ENCODE data around the gene SLCO3A1.
"Not testable (repeated sequence)": the region's sequence is repeated elsewhere in the genome, so short reads cannot be mapped to it uniquely, and the experiment has no call there.

SLCO3A1 gene

GRCh38 chr15:92056875-92057274 is 203.4 kb downstream of the SLCO3A1 start:
- Histone ChIP-seq H2BK5ac (ENCODE audit: low read depth, low read length, poor library complexity) (no peak overlapping the region), H3K4me3 (ENCODE audit: low read depth, low read length) (no peak overlapping the region), H4K12ac (ENCODE audit: low read depth, low read length) (no peak overlapping the region), H2BK120ac (ENCODE audit: insufficient read depth, low read length, poor library complexity) (no peak overlapping the region), H3K4me1 (ENCODE audit: control insufficient read depth in 1 of 2, insufficient read depth in 2 of 2, low read length in 2 of 2) (no peaks in the 10 kb centered on the region), H2BK12ac (ENCODE audit: low read length) (no peak overlapping the region), H3K27ac (ENCODE audit: low read depth, low read length) (no peak overlapping the region), H4K8ac (ENCODE audit: low read depth, low read length) (no peak overlapping the region), H3K27me3 (ENCODE audit: insufficient read depth, low read length) (no peaks in the 10 kb centered on the region), H3K79me2 (ENCODE audit: control insufficient read depth, insufficient read depth, low read length, poor library complexity) (no peaks in the 10 kb centered on the region), H2AK5ac (ENCODE audit: low read length) (no peak overlapping the region), H2AFZ (ENCODE audit: insufficient read depth, low read length, poor library complexity) (no peak overlapping the region), H3K9ac (ENCODE audit: low read length) (no peak overlapping the region), H4K91ac (ENCODE audit: low read depth, low read length) (no peak overlapping the region), H3K18ac (ENCODE audit: low read length) (no peak overlapping the region), H3K4me2 (ENCODE audit: low read length) (no peak overlapping the region), H3K79me1 (ENCODE audit: low read length) (no peaks in the 10 kb centered on the region), H3K4ac (ENCODE audit: low read depth, low read length) (no peak overlapping the region), H3K23ac (ENCODE audit: low read length) (no peak overlapping the region), H3K9me3 (ENCODE audit: insufficient read depth, low read depth, low read length) (no peaks in the 10 kb centered on the region), H3K36me3 (ENCODE audit: control insufficient read depth in 1 of 2, insufficient read depth in 2 of 2, low read length in 2 of 2) (no peaks in the 10 kb centered on the region), H3K14ac (ENCODE audit: low read length) (no peak overlapping the region)
- no peak for DNase-seq
- WGBS (ENCODE audit: extremely low coverage, insufficient coverage, insufficient read length), result no CpG with 5 or more reads among the region's 4 CpGs

GRCh38 chr15:92059036-92059970 is 205.8 kb downstream of the SLCO3A1 start:
- Histone ChIP-seq H3K27ac (ENCODE audit: low read depth, low read length) (no peak overlapping the region), H3K79me1 (ENCODE audit: low read length) (no peaks in the 10 kb centered on the region), H3K79me2 (ENCODE audit: control insufficient read depth, insufficient read depth, low read length, poor library complexity) (no peaks in the 10 kb centered on the region), H3K36me3 (ENCODE audit: control insufficient read depth in 1 of 2, insufficient read depth in 2 of 2, low read length in 2 of 2) (no peaks in the 10 kb centered on the region), H3K9ac (ENCODE audit: low read length) (no peak overlapping the region), H4K8ac (ENCODE audit: low read depth, low read length) (no peak overlapping the region), H2BK12ac (ENCODE audit: low read length) (no peak overlapping the region), H2AFZ (ENCODE audit: insufficient read depth, low read length, poor library complexity) (no peak overlapping the region), H2AK5ac (ENCODE audit: low read length) (no peak overlapping the region), H3K27me3 (ENCODE audit: insufficient read depth, low read length) (no peaks in the 10 kb centered on the region), H2BK5ac (ENCODE audit: low read depth, low read length, poor library complexity) (no peak overlapping the region), H3K4ac (ENCODE audit: low read depth, low read length) (no peak overlapping the region), H3K18ac (ENCODE audit: low read length) (no peak overlapping the region), H3K4me3 (ENCODE audit: low read depth, low read length) (no peak overlapping the region), H4K12ac (ENCODE audit: low read depth, low read length) (no peak overlapping the region), H3K4me2 (ENCODE audit: low read length) (no peak overlapping the region), H3K23ac (ENCODE audit: low read length) (no peak overlapping the region), H3K4me1 (ENCODE audit: control insufficient read depth in 1 of 2, insufficient read depth in 2 of 2, low read length in 2 of 2) (no peaks in the 10 kb centered on the region), H3K9me3 (ENCODE audit: insufficient read depth, low read depth, low read length) (no peaks in the 10 kb centered on the region), H2BK120ac (ENCODE audit: insufficient read depth, low read length, poor library complexity) (no peak overlapping the region), H3K14ac (ENCODE audit: low read length) (no peak overlapping the region), H4K91ac (ENCODE audit: low read depth, low read length) (no peak overlapping the region)
- DNase-seq, result peak; percentile 84 to 85
- WGBS (ENCODE audit: extremely low coverage, insufficient coverage, insufficient read length), result no CpG with 5 or more reads among the region's 15 CpGs

- not testable (repeated sequence) for H3K4me3 ChIP-seq (ENCODE audit: low read depth, low read length); H3K4me1 ChIP-seq (ENCODE audit: control insufficient read depth in 1 of 2, insufficient read depth in 2 of 2, low read length in 2 of 2); H3K9me3 ChIP-seq (ENCODE audit: insufficient read depth, low read depth, low read length); H4K8ac ChIP-seq (ENCODE audit: low read depth, low read length); DNase-seq; H3K9ac ChIP-seq (ENCODE audit: low read length); H3K79me2 ChIP-seq (ENCODE audit: control insufficient read depth, insufficient read depth, low read length, poor library complexity); H2BK12ac ChIP-seq (ENCODE audit: low read length); H3K4ac ChIP-seq (ENCODE audit: low read depth, low read length); H3K23ac ChIP-seq (ENCODE audit: low read length); H2AFZ ChIP-seq (ENCODE audit: insufficient read depth, low read length, poor library complexity); H3K4me2 ChIP-seq (ENCODE audit: low read length); H2AK5ac ChIP-seq (ENCODE audit: low read length); H2BK120ac ChIP-seq (ENCODE audit: insufficient read depth, low read length, poor library complexity); H3K79me1 ChIP-seq (ENCODE audit: low read length); H2BK5ac ChIP-seq (ENCODE audit: low read depth, low read length, poor library complexity); H3K18ac ChIP-seq (ENCODE audit: low read length); H3K36me3 ChIP-seq (ENCODE audit: control insufficient read depth in 1 of 2, insufficient read depth in 2 of 2, low read length in 2 of 2); H3K14ac ChIP-seq (ENCODE audit: low read length); H4K91ac ChIP-seq (ENCODE audit: low read depth, low read length); H3K27ac ChIP-seq (ENCODE audit: low read depth, low read length); H4K12ac ChIP-seq (ENCODE audit: low read depth, low read length); H3K27me3 ChIP-seq (ENCODE audit: insufficient read depth, low read length)
- WGBS (ENCODE audit: extremely low coverage, insufficient coverage, insufficient read length), result no CpG with 5 or more reads among the region's 3 CpGs
Observed at GRCh38 chr15:92059971-92060311, 206.4 kb downstream of the SLCO3A1 start.

GRCh38 chr15:92061511-92062195 is 208.1 kb downstream of the SLCO3A1 start:
- no peak overlapping the region for H4K8ac ChIP-seq (ENCODE audit: low read depth, low read length)
- no CpG with 5 or more reads among the region's 7 CpGs for WGBS (ENCODE audit: extremely low coverage, insufficient coverage, insufficient read length)

More at GRCh38 chr15:92061511-92062195, 208.1 kb downstream of the SLCO3A1 start:
- H3K36me3 ChIP-seq (ENCODE audit: control insufficient read depth in 1 of 2, insufficient read depth in 2 of 2, low read length in 2 of 2), result no peaks in the 10 kb centered on the region
- no peak overlapping the region for H2AK5ac ChIP-seq (ENCODE audit: low read length)
- no peak overlapping the region for H3K18ac ChIP-seq (ENCODE audit: low read length)
- H2BK5ac ChIP-seq (ENCODE audit: low read depth, low read length, poor library complexity), result no peak overlapping the region
- H3K23ac ChIP-seq (ENCODE audit: low read length), result no peak overlapping the region
- no peak overlapping the region for H4K12ac ChIP-seq (ENCODE audit: low read depth, low read length)
- H3K4me3 ChIP-seq (ENCODE audit: low read depth, low read length), result no peak overlapping the region
- no peaks in the 10 kb centered on the region for H3K79me2 ChIP-seq (ENCODE audit: control insufficient read depth, insufficient read depth, low read length, poor library complexity)
- H3K79me1 ChIP-seq (ENCODE audit: low read length), result no peaks in the 10 kb centered on the region
- H3K27me3 ChIP-seq (ENCODE audit: insufficient read depth, low read length), result no peaks in the 10 kb centered on the region
- DNase-seq, result no peak
- no peak overlapping the region for H4K91ac ChIP-seq (ENCODE audit: low read depth, low read length)
- H2BK120ac ChIP-seq (ENCODE audit: insufficient read depth, low read length, poor library complexity), result no peak overlapping the region
- H2BK12ac ChIP-seq (ENCODE audit: low read length), result no peak overlapping the region
- H3K4me2 ChIP-seq (ENCODE audit: low read length), result no peak overlapping the region
- H2AFZ ChIP-seq (ENCODE audit: insufficient read depth, low read length, poor library complexity), result no peak overlapping the region
- no peak overlapping the region for H3K4ac ChIP-seq (ENCODE audit: low read depth, low read length)
- H3K9me3 ChIP-seq (ENCODE audit: insufficient read depth, low read depth, low read length), result no peaks in the 10 kb centered on the region
- no peaks in the 10 kb centered on the region for H3K4me1 ChIP-seq (ENCODE audit: control insufficient read depth in 1 of 2, insufficient read depth in 2 of 2, low read length in 2 of 2)
- H3K9ac ChIP-seq (ENCODE audit: low read length), result no peak overlapping the region
- no peak overlapping the region for H3K14ac ChIP-seq (ENCODE audit: low read length)
- no peak overlapping the region for H3K27ac ChIP-seq (ENCODE audit: low read depth, low read length)
